ENCODE measurements around the gene TTC28. TPM values are rescaled to one million over a fixed set of nuclear protein-coding genes. Genes with fewer than 3 reads are reported as not detected.

Gene TTC28
- total RNA-seq, 3 donors from 2014 or later, result 9.6 to 32.3 (median 13.2) TPM

DNA sequence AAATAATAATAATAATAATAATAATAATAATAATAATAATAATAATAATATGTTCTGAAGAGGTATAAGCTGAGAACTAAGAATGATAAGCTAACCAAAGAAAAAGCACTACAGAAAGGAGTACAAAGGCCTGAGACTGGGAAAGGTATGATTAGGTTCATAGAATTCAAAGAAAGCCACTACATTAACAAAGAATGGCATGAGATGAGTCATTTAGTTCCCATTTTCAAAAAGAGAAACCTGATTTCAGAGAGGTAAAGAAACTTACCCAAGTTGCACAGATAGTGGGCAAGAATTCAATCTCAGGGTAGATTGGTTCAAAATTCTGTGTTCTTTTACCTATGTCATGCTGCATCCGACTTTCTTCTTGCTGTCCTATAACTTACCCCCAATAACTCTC lies 350.9 kb downstream of the TTC28 start:
- Histone ChIP-seq H3K4me3 (no peak overlapping the region), H3K36me3 (ENCODE audit: low read depth) (no peaks in the 10 kb centered on the region), H3K9me3 (no peaks in the 10 kb centered on the region), H3K4me1 (ENCODE audit: low read depth) (no peaks in the 10 kb centered on the region)
- DNase-seq, result no peak
- ATAC-seq, result no peak
- intact Hi-C loops (cut with DNase I, micrococcal nuclease), result no loop called here
- TF ChIP-seq, protein P1, sequence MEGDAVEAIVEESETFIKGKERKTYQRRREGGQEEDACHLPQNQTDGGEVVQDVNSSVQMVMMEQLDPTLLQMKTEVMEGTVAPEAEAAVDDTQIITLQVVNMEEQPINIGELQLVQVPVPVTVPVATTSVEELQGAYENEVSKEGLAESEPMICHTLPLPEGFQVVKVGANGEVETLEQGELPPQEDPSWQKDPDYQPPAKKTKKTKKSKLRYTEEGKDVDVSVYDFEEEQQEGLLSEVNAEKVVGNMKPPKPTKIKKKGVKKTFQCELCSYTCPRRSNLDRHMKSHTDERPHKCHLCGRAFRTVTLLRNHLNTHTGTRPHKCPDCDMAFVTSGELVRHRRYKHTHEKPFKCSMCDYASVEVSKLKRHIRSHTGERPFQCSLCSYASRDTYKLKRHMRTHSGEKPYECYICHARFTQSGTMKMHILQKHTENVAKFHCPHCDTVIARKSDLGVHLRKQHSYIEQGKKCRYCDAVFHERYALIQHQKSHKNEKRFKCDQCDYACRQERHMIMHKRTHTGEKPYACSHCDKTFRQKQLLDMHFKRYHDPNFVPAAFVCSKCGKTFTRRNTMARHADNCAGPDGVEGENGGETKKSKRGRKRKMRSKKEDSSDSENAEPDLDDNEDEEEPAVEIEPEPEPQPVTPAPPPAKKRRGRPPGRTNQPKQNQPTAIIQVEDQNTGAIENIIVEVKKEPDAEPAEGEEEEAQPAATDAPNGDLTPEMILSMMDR (IDR thresholded peaks at IDR 0.05), result no peak

DNA sequence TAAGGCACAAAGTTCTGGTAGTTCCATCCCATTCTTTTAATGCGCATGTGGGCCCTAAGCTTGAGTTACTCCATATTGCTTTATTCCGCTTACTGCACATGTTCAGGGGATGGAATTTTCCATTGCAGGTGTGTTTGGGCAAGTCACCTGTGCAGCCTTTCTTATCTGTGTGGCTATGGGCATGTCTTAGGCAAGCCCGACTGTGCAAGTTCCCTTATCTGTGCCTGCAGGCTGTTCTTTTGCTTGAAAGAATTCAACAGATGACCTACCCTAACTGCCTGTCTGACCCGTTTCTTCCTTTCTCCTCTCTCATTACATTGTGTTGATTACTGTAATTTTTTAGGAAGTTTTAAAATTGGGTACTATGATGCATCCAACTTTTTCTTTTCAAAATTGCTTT lies 363.6 kb downstream of the TTC28 start:
- TF ChIP-seq, protein P1 (IDR thresholded peaks at IDR 0.05), result no peak
- no peaks in the 10 kb centered on the region for H3K9me3 ChIP-seq
- H3K4me1 ChIP-seq (ENCODE audit: low read depth), result no peaks in the 10 kb centered on the region
- ATAC-seq (no peak), DNase-seq (no peak)
- no peaks in the 10 kb centered on the region for H3K36me3 ChIP-seq (ENCODE audit: low read depth)
- H3K4me3 ChIP-seq, result no peak overlapping the region
- intact Hi-C loops (cut with DNase I, micrococcal nuclease), result no loop called here

DNA sequence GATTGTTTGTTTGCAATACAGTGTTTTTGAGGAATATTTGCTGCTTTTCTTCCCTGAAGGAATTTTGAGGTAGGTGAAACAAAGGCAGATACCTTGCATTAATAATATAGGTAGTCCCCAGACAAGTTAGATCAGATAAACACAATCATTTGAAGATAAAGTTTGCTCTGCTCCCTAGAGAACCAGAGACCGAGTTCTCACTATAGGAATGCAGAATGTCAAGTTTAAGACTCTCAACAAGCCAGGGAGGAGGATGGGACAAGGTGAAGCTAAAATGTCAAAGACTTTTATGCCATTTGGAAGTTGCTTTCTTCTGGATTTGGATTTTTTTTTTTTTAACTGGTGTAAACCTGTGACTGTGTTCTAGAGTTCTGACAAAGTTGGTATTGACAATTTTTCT lies 364.7 kb downstream of the TTC28 start:
- Histone ChIP-seq H3K4me1 (ENCODE audit: low read depth) (no peaks in the 10 kb centered on the region), H3K9me3 (no peaks in the 10 kb centered on the region), H3K4me3 (no peak overlapping the region), H3K36me3 (ENCODE audit: low read depth) (no peaks in the 10 kb centered on the region)
- intact Hi-C loops (cut with DNase I, micrococcal nuclease), result no loop called here
- TF ChIP-seq, protein P1 (IDR thresholded peaks at IDR 0.05), result no peak
- no peak for DNase-seq
- ATAC-seq, result no peak

DNA sequence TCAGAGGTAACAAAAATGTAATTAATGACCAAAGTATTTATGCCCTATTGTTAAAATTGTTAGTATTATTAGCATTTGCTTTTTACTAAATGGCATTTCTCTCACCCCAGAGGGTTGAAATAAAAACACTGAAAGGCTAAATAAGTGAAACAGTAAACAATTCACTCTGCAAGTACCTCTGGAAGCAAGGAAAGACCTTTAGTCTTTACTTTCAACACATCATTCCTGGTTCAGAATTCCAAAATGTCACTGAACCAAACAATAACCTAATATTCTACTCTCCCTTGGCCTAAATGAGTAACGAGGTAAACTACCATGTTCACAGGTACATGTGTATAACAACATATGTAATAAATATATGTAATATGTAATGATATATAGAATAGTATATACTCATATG lies 369.3 kb downstream of the TTC28 start:
- no peaks in the 10 kb centered on the region for H3K36me3 ChIP-seq (ENCODE audit: low read depth)
- DNase-seq (no peak), ATAC-seq (no peak)
- H3K9me3 ChIP-seq, result no peaks in the 10 kb centered on the region
- TF ChIP-seq, protein P1 (IDR thresholded peaks at IDR 0.05), result no peak
- intact Hi-C loops (cut with DNase I, micrococcal nuclease), result no loop called here
- no peak overlapping the region for H3K4me3 ChIP-seq
- H3K4me1 ChIP-seq (ENCODE audit: low read depth), result no peaks in the 10 kb centered on the region

DNA sequence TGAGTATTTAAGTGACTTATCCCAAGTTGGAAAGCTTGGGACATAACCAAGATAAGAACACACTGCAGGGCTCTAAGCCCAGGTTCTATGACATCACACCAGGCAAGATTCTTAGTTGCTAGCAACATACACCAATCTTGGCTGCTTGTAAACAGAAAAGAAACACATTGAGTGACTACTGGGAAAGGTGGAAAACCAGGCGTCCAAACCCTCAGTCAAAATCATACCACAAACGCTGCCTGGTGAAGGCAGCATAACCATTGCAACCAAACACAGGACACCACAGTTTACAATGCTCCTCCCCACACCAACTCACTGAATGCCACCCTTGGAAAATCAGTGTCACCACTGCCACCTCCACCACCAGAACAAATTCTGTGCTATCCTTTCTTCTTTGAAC lies 379.9 kb downstream of the TTC28 start:
- DNase-seq, result no peak
- intact Hi-C loops (cut with DNase I, micrococcal nuclease), result no loop called here
- Histone ChIP-seq H3K9me3 (no peaks in the 10 kb centered on the region), H3K36me3 (ENCODE audit: low read depth) (no peaks in the 10 kb centered on the region), H3K4me1 (ENCODE audit: low read depth) (no peaks in the 10 kb centered on the region), H3K4me3 (no peak overlapping the region)
- TF ChIP-seq, protein P1 (IDR thresholded peaks at IDR 0.05), result no peak
- ATAC-seq, result no peak

DNA sequence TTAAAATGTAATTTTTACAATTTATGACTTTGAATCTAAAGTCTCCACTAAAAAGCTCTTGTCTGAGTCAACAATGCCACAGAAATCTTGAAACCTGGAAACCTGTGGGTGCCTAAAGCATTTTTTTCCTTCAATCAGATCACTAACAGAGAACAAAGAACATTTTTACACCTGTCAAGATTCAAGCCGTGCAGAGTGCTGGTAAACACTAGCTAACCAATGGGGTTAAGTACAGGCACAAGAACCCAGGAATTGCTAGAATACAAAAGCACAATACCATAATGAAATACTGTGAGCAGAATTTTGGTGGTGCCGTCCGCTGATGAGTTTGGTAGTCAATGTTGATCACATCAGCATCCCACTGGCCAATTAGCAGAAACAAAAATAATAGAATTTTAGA lies 380.3 kb downstream of the TTC28 start:
- Histone ChIP-seq H3K4me1 (ENCODE audit: low read depth) (no peaks in the 10 kb centered on the region), H3K9me3 (no peaks in the 10 kb centered on the region), H3K4me3 (no peak overlapping the region), H3K36me3 (ENCODE audit: low read depth) (no peaks in the 10 kb centered on the region)
- intact Hi-C loops (cut with DNase I, micrococcal nuclease), result no loop called here
- TF ChIP-seq, protein P1 (IDR thresholded peaks at IDR 0.05), result no peak
- no peak for ATAC-seq
- DNase-seq, result no peak

Data from mucosa of descending colon (tissue), 3 donors.